Measurements from ENCODE around the gene HBA2.
"Not testable (repeated sequence)": the region's sequence is repeated elsewhere in the genome, so short reads cannot be mapped to it uniquely, and the experiment has no call there.

HBA2 gene

DNA sequence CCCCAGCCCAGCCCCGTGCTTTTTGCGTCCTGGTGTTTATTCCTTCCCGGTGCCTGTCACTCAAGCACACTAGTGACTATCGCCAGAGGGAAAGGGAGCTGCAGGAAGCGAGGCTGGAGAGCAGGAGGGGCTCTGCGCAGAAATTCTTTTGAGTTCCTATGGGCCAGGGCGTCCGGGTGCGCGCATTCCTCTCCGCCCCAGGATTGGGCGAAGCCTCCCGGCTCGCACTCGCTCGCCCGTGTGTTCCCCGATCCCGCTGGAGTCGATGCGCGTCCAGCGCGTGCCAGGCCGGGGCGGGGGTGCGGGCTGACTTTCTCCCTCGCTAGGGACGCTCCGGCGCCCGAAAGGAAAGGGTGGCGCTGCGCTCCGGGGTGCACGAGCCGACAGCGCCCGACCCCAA, 3.3 kb downstream of the HBA2 start:
- not testable (repeated sequence) for DNase-seq

DNA sequence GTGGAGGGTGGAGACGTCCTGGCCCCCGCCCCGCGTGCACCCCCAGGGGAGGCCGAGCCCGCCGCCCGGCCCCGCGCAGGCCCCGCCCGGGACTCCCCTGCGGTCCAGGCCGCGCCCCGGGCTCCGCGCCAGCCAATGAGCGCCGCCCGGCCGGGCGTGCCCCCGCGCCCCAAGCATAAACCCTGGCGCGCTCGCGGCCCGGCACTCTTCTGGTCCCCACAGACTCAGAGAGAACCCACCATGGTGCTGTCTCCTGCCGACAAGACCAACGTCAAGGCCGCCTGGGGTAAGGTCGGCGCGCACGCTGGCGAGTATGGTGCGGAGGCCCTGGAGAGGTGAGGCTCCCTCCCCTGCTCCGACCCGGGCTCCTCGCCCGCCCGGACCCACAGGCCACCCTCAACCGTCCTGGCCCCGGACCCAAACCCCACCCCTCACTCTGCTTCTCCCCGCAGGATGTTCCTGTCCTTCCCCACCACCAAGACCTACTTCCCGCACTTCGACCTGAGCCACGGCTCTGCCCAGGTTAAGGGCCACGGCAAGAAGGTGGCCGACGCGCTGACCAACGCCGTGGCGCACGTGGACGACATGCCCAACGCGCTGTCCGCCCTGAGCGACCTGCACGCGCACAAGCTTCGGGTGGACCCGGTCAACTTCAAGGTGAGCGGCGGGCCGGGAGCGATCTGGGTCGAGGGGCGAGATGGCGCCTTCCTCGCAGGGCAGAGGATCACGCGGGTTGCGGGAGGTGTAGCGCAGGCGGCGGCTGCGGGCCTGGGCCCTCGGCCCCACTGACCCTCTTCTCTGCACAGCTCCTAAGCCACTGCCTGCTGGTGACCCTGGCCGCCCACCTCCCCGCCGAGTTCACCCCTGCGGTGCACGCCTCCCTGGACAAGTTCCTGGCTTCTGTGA, 4.1 kb downstream of the HBA2 start, which contains the start of gene HBA1:
Gene HBA1, plus strand, starts transcription at position 204 of the 906 bp plus-strand sequence. Its CDS starts 37 bp downstream, at position 241.
- not testable (repeated sequence) for DNase-seq

DNA sequence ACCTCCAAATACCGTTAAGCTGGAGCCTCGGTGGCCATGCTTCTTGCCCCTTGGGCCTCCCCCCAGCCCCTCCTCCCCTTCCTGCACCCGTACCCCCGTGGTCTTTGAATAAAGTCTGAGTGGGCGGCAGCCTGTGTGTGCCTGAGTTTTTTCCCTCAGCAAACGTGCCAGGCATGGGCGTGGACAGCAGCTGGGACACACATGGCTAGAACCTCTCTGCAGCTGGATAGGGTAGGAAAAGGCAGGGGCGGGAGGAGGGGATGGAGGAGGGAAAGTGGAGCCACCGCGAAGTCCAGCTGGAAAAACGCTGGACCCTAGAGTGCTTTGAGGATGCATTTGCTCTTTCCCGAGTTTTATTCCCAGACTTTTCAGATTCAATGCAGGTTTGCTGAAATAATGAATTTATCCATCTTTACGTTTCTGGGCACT, 4.7 kb downstream of the HBA2 start:
- no peak for DNase-seq

DNA sequence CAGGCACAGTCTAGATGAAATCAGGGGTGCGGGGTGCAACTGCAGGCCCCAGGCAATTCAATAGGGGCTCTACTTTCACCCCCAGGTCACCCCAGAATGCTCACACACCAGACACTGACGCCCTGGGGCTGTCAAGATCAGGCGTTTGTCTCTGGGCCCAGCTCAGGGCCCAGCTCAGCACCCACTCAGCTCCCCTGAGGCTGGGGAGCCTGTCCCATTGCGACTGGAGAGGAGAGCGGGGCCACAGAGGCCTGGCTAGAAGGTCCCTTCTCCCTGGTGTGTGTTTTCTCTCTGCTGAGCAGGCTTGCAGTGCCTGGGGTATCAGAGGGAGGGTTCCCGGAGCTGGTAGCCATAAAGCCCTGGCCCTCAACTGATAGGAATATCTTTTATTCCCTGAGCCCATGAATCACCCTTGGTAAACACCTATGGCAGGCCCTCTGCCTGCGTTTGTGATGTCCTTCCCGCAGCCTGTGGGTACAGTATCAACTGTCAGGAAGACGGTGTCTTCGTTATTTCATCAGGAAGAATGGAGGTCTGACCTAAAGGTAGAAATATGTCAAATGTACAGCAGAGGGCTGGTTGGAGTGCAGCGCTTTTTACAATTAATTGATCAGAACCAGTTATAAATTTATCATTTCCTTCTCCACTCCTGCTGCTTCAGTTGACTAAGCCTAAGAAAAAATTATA, 5.4 kb downstream of the HBA2 start:
- no peak for DNase-seq

DNA sequence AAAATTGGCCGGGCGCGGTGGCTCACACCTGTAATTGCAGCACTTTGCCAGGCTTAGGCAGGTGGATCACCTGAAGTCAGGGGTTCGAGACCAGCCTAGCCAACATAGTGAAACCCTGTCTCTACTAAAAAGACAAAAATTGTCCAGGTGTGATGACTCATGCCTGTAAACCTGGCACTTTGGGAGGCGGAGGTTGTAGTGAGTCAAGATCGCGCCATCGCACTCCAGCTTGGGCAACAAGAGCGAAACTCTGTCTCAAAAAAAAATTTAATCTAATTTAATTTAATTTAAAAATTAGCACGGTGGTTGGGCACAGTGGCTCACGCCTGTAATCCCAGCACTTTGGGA, 6.0 kb downstream of the HBA2 start:
- no peak for DNase-seq

DNA sequence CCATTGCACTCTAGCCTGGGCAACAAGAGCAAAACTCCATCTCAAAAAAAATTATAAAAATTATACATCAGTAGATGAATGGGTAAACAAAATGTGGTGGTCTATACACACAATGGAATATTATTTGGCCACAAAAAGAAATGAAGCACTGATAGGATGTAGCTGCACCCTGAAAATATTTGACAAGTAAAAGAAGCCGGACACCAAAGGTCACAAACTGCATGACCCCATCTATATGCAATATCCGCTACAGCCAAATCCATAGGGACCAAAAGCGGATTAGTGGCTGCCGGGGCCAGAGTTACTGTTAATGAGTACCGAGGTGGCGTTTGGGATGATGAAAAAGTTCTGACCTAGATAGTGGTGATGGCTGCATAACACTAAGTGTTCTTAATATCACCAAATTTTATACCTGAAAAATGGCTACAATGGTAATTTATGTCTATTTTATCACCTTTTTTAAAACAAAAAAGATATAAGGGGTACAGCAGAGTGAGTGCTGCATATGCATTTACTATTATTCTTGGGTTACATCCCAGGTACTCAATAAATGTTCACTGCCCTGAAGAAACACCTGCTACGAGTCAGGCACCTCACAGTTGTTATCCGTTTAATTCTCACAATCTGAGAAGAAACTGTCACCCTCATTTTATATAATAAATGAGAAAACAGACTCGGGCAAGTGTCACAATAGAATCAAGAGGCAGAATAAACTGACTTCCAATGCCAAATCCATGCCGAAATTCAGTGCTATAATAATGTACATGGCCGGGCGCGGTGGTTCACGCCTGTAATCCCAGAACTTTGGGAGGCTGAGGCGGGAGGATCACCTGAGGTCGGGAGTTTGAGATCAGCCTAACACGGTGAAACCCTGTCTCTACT, 6.8 kb downstream of the HBA2 start:
- no peak for DNase-seq

DNA sequence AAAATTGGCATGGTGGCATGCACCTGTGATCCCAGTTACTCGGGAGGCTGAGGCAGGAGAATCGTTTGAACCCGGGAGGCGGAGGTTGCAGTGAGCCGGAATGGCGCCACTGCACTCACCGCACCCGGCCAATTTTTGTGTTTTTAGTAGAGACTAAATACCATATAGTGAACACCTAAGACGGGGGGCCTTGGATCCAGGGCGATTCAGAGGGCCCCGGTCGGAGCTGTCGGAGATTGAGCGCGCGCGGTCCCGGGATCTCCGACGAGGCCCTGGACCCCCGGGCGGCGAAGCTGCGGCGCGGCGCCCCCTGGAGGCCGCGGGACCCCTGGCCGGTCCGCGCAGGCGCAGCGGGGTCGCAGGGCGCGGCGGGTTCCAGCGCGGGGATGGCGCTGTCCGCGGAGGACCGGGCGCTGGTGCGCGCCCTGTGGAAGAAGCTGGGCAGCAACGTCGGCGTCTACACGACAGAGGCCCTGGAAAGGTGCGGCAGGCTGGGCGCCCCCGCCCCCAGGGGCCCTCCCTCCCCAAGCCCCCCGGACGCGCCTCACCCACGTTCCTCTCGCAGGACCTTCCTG, 7.5 kb downstream of the HBA2 start, which contains the start of gene HBQ1:
Gene HBQ1, plus strand, starts transcription at position 359 of the 575 bp plus-strand sequence. Its CDS starts 28 bp downstream, at position 387.
- DNase-seq = peak; percentile 56

DNA sequence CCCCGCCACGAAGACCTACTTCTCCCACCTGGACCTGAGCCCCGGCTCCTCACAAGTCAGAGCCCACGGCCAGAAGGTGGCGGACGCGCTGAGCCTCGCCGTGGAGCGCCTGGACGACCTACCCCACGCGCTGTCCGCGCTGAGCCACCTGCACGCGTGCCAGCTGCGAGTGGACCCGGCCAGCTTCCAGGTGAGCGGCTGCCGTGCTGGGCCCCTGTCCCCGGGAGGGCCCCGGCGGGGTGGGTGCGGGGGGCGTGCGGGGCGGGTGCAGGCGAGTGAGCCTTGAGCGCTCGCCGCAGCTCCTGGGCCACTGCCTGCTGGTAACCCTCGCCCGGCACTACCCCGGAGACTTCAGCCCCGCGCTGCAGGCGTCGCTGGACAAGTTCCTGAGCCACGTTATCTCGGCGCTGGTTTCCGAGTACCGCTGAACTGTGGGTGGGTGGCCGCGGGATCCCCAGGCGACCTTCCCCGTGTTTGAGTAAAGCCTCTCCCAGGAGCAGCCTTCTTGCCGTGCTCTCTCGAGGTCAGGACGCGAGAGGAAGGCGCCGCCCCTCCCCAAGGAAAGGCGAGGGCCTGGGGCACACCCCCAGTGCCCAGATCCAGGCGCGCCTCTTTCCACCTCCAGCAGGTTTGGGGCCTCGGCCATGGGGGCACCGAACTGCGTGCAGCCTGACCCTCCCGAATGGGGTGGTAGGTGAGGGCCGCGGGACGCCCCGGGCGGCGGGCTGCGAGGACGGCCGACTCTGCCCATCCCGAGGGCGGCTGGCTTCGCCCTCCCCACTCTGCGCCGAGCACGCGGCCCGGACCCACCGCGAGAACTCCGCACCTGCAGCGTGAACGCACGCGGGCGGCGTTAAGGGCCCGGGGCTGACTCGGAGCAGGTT, 8.2 kb downstream of the HBA2 start:
- DNase-seq = peak; percentile 92

DNA sequence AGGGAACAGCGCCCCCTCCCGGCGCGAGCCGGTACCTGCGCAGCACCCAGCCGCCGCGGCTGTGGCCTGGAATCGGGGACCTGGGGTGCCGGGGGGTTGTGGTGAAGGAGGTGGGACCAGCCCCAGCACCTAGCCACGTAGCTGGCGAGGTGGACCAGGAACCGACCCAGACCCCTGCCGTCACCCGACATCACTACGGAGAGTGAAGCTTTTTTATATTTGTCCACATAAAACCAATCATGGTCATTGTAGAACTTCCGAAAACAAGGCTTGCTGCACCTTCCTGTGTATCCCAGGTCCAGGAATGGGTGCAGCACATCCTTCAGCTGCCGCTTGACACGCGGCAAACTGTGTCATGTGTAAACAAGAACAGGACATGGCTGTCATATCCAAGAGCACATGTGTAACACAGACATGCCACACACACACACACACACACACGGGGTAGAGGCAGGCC, 8.9 kb downstream of the HBA2 start:
- no peak for DNase-seq

DNA sequence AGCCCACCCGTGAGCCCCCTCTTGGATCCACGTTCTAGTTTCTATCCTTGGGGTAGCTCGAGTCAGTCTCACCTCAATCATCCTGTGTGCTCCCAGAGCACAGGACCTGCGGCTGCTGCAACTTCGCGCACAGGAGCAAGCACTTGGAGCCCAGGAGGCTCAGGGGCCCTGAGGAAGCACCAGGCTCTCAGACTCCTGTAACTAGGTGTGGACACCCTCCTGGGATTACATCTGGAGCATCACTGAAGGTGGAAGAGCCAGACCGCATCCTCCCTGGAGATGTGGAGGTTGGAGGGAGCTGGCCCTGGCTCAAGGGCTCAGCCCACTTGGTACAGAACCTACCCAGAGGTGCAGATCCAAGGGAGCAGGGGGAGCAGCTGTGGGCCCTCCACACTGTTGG, 10.3 kb downstream of the HBA2 start:
- DNase-seq = no peak

DNA sequence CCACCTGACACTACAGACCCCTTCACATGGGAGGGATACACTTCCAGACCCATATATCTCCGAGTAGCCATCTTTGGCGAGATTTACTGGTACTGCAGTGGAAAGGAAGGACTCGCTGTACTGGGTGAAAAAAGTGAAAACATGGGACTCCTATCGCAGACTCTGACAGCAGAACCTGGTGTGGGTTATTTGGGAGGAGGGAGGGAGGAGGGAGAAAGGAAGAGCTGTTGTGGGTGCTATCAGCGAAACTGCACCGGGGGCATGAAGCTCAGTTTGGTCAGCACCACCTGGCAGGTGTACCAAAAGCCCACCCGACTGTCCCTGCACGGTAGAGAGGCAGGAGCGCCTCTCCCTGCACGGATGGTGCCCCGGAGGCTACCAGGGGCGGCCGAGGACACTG, 12.5 kb downstream of the HBA2 start:
- DNase-seq = no peak

DNA sequence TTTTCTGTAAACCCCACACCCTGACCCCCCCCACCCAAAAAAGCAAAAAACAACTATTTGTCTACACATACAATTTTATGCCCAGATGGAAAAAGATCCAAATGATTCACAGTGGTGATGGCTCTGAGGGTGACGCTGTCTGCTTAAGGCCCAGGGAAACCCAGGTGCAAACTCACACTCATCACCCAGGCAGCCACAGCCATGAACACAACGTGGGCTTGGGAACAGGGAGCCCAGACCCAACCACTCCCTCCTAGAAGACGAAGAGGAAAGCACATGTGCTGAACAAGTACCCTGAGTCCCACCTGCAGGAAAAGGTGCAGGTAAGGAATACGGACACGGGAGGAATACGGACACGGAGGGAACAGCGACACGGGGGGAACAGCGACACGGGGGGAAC, 13.0 kb downstream of the HBA2 start:
- no peak for DNase-seq

DNA sequence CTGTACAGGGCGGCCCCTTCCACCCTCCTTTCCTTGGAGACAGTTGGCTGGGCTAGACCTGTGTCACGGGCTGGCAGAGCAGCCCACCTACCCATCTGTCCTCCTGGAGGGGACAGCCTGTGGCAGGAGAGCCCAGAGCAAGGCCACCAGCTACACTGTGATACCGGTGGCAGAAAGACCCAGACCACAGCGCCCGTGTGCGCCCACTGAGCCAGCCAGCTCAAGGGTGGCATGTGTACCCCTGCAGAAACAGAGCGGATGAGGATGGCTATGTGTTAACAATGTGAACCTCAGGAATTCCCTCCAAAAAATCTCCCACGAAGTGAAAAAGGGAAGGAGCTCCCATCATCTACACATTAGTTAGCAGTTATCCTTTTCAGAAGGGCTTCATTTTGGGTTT, 14.7 kb downstream of the HBA2 start:
- no peak for DNase-seq

DNA sequence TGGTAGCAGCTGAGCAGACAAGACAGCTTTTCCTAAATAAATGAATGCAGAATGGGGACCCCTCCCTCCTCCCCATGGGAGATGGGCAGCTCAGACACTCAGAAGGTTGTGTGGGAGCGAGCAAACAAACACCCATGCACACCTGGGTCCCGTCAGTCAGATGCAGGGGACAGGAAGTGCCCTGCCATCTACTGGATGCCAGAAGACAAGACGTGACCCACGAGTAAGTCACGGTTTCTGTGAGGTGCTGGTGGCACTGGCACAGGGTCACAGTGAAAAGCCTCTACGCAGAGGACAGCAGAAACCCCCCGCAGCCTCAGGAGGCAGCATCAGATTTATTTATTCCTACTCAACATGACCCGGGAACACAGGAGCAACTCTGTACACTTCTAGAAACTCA, 16.0 kb downstream of the HBA2 start:
- DNase-seq = peak; percentile 43

DNA sequence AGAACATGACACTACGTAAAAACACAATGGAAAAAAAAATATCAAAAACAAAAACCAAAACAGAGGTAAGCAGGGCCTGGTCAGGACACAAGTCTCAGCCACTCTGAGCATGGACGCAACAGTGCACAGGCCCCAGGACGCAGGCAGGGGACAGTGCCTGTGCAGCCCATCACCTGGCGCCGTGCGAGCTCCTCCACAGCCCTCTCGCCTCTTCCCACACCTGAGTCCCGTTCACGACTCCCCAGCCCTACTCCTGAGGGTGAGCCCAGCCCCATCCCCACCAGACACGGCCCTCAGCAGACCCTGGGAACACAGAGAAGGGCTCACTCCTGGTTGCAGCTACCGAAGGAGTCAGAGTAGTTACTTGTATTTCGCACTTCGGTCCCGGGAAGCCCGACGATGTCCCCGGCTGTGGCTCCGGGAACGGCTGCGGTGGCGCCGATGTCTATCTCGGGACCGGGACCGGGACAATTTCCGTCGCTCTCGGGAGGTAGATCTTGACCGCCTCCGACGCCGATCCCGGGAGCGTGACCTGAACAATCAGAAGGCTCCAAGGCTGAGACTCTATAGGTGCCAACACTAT, 17.0 kb downstream of the HBA2 start:
- DNase-seq = no peak

DNA sequence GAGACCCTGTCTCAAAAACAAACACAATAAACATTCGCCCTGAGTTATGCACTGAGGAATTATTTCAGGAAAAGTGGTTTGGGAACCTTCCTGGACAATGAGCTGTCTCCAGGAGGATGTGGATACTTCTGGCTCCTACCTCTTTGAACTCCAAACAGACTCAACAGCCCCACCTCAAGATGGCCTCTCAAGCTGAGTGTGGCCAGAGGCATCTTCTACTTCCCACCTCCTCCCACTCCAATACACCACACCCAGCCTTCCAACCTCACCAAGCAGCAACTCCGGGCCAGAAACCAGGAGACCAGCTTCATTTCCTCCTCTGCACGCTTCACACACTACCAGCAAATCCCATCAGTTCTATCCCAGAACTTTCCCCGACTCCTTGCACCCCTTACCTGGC, 19.2 kb downstream of the HBA2 start:
- no peak for DNase-seq

DNA sequence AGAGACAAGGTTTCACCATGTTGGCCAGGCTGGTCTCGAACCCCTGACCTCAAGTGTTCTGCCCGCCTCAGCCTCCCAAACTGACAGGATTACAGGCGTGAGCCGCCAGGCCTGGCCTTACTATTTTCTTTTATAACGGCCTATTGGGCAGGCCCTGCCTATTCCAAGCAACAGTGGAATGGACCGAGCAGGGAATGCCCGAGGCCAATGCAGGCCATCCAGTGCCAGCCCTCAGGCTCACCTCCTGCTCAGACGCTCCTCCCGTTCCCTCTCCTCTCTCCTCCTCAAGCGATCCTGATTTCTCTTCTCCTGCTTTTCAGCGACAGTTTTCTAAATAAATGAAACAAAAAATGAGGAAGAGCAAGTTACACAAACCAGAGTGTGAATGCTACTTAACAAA, 20.0 kb downstream of the HBA2 start:
- DNase-seq = no peak

DNA sequence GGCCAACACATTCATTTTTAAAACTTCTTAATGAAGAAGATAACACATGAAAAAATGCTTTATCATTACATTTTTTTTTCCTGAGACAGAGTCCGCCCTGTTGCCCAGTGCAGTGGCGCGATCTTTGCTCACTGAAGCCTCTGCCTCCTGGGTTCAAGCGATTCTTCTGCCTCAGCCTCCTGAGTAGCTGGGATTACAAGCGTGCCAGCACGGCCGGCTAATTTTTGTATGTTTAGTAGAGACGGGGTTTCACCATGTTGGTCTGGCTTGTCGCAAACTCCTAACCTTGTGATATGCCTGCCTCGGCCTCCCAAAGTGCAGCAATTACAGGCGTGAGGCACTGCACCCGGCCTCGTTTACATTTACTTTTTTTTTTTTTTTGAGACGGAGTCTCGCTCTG, 20.8 kb downstream of the HBA2 start:
- no peak for DNase-seq

DNA sequence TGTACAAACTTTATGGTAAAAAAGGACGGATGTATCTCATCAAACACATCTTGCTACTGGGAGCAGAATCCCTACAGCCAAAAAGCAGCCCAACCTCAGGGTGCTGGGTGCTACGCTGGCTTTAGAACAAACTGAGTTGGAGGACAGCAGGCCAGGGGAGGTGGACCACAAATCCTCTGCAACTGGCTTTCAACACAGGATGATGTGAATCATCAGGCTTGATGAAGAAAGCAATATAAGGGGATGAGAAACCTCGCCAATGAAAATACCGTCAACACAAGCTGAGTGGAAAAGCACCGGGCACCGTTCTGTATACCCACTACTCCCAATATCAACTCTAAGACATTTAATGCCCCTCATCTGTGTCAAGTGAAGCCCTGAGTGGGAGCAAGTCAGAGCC, 21.8 kb downstream of the HBA2 start:
- no peak for DNase-seq

DNA sequence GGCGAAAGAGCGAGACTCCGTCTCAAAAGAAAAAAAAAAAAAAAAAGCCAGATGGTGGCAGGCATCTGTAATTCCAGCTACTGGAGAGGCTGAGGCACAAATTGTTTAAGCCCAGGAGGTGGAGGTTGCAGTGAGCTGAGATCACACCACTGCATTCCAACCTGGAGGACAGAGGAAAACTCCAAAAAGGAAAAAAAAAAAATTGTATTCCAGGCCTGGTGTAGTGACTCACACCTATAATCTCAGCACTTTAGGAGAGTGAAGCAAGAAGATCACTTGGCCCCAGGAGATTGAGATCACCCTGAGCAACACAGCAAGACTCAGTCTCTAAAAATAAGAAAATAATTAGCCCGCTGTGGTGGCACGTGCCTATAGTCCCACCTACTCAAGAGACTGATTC, 27.7 kb downstream of the HBA2 start:
- no peak for DNase-seq

DNA sequence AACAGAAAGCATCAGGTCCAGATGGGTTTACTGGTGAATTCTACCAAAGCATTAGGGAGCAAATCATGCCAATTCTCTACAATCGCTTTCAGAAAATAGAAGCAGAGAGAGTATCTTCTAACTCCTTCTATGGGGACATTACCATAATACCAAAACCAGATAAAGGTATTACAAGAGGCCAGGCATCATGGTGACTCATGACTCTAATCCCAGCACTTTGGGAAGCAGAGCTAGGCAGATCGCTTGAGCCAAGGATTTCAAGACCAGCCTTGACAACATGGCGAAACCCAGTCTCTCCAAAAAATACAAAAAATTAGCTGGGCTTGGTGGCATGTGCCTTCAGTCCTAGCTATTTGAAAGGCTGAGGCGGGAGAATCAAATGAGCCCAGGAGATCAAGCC, 30.6 kb downstream of the HBA2 start:
- no peak for DNase-seq

All from activated T-cell treated with anti-CD3 and anti-CD28 coated beads, Interleukin-2, amount 50 U/mL, for 1 hour (primary cell).